A549 treated with RU486 at 1 μM for 4 hours (cell line): ENCODE results near the gene SRSF10. TPM values are rescaled to one million over a fixed set of nuclear protein-coding genes. Genes with fewer than 3 reads are reported as not detected.

ENCODE experiments used
- total RNA-seq: library from RNA; stranded (reverse); fragments of 200-300 nt; extraction: Qiagen RNA extraction; gene quantifications from 5 replicates; pipeline ENCODE4 v1.2.3, GENCODE V29; 2022; ENCODE audit warnings: low read depth

The SRSF10 gene
- total RNA-seq = 65.5 to 94.6 TPM (median 85.0 TPM) in 5 replicates

GRCh38 chr1:23979881-23980727, at the start of gene SRSF10:
TSS of gene SRSF10 (minus strand) at chr1:23980327. CDS start at chr1:23980255, 72 bp downstream.

GRCh38 chr1:23959461-23960290, 20.5 kb downstream of the SRSF10 start, which contains the start of gene PNRC2:
TSS of gene PNRC2 (plus strand) at chr1:23959828. CDS start at chr1:23961458, 1,630 bp downstream.

Other genes starting within 250 kb of the SRSF10 start
- 25.9 to 33.7 TPM (median 26.9 TPM) in 5 replicates for gene ELOA, start 236.9 kb downstream of the SRSF10 start, total RNA-seq
- gene PITHD1, start 201.9 kb downstream of the SRSF10 start, total RNA-seq = 31.0 to 42.0 TPM (median 38.2 TPM) in 5 replicates
- gene LYPLA2, start 189.2 kb downstream of the SRSF10 start, total RNA-seq = 53.7 to 62.8 TPM (median 57.9 TPM) in 5 replicates
- gene GALE, start 179.6 kb downstream of the SRSF10 start, total RNA-seq = 68.2 to 85.6 TPM (median 72.5 TPM) in 5 replicates
- gene HMGCL, start 154.9 kb downstream of the SRSF10 start, total RNA-seq = 10.7 to 14.7 TPM (median 13.0 TPM) in 5 replicates
- 6.7 to 11.3 TPM (median 9.7 TPM) in 5 replicates for gene FUCA1, start 112.0 kb downstream of the SRSF10 start, total RNA-seq
- gene CNR2, start 67.0 kb downstream of the SRSF10 start, total RNA-seq = not detected in 5 replicates
- 29.7 to 41.1 TPM (median 34.3 TPM) in 5 replicates for gene PNRC2, start 20.5 kb downstream of the SRSF10 start, total RNA-seq
- gene MYOM3, start 131.8 kb upstream of the SRSF10 start, total RNA-seq = 5.8 to 7.2 TPM (median 6.4 TPM) in 5 replicates
- gene IL22RA1, start 162.8 kb upstream of the SRSF10 start, total RNA-seq = 3.8 to 5.5 TPM (median 4.3 TPM) in 5 replicates
- gene IFNLR1, start 207.0 kb upstream of the SRSF10 start, total RNA-seq = 0.78 to 1.5 TPM (median 1.0 TPM) in 5 replicates